Peyer's patch (tissue), 4 donors: ENCODE measurements around the gene SCRG1. TPM values are rescaled to one million over a fixed set of nuclear protein-coding genes. Genes with fewer than 3 reads are reported as not detected.
A peak's percentile ranks its signal among the peaks of the same experiment; 100 is the strongest.

Source experiments
- DNase-seq, 3 donors: peaks; one replicate each; pipeline ENCODE4 v3.0.0-alpha.2; 2017 to 2019
- H3K27ac ChIP-seq, 4 donors: fragments of 200-600 bp; sonication (generic); one replicate each; pipeline ENCODE4 v1.5.1; 2016 to 2019
- H3K27me3 ChIP-seq, 2 donors: fragments of 200-600 bp; sonication (generic); one replicate each; pipeline ENCODE4 v1.5.1; 2019
- H3K36me3 ChIP-seq, 3 donors: fragments of 200-600 bp; sonication (generic); one replicate each; pipeline ENCODE4 v1.5.1; 2016 to 2019
- H3K4me1 ChIP-seq, 4 donors: fragments of 200-600 bp; sonication (generic); one replicate each; pipeline ENCODE4 v1.5.1; 2016 to 2019
- H3K4me3 ChIP-seq, 4 donors: fragments of 200-600 bp; sonication (generic); 1 replicate in 3 of 4; 2 replicates in 1 of 4; pipeline ENCODE4 v1.5.1; 2016 to 2019; ENCODE audit warnings: mild to moderate bottlenecking in 1 of 4
- H3K9me3 ChIP-seq, 4 donors: fragments of 200-600 bp; sonication (generic); one replicate each; pipeline ENCODE4 v1.5.1; 2016 to 2019; ENCODE audit warnings: mild to moderate bottlenecking in 1 of 4
- POLR2A ChIP-seq, 2 donors: fragments of 450-650 bp; IDR thresholded peaks; one replicate each; pipeline ENCODE4 v1.5.1; 2017; ENCODE audit warnings: antibody characterized with exemption in 2 of 2, mild to moderate bottlenecking in 2 of 2, moderate library complexity in 2 of 2
- small RNA-seq, 2 donors: library from RNA; depleted of rRNA; stranded (forward); fragments of <200 nt; gene quantifications; one replicate each; pipeline ENCODE3, GENCODE V24; 2016
- total RNA-seq, 4 donors: library from RNA; depleted of rRNA; stranded (reverse); fragments of >200 nt; gene quantifications; one replicate each; pipeline ENCODE4 v1.1.0, GENCODE V29; 2016
- TF ChIP-seq, protein P1 (sequence below), 6 experiments: fragments of 450-650 bp in 4 of 6; fragments of 200-600 bp in 2 of 6; sonication (generic) in 1 of 6; IDR thresholded peaks; one replicate each; pipeline ENCODE4 v1.5.1; 2017 to 2019; ENCODE audit warnings: antibody characterized with exemption in 6 of 6, mild to moderate bottlenecking in 3 of 6, moderate library complexity in 1 of 6

Gene SCRG1
- total RNA-seq, 4 donors from 2014 or later, result not detected

DNA sequence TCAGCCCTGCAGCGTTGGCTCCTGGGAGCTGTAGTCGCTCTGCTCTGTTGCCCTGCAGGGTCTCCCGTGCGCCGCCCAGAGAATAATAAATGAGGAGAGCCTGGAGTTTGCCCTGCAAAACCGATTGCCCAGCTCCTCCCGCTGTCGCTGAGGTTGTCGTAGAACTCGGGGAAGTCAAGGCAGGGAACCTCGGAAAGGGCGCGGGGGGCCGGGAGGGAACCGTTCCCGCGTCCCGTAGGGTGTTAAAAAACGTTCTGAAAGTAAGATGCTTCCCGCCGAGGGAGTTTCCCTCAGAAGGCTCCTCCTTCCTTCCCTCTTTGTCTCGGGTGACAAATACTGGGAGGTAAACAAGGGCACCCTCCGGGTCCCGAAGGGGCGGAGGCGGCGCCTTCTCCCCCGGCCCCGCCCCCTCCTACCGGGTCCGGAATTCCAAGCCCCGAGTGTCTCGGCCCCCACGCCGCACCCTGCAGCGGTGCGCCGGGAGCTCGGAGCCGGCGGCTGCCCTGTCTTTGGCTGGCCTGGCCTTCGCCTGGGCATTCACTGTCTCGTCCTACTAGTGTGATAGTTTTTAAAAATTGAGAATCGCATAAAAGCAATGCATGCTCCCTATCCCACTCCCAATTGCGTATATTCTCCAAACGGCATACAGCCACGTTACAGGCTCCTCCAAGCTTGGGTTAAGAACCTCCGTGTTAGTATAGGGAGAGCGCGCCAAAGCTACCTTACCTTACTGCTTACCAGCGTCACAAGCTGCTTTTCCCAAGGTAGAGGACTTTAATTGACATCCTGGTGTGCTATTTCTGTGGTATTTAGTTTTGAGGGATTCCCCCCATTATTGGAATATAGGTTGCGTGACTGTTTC, 63.8 kb downstream of the SCRG1 start:
- Histone ChIP-seq H3K4me3 (peak overlapping the region; percentile 68 to 98 (median 86)), H3K27me3 (no peaks in the 10 kb centered on the region), H3K9me3 (no peaks in the 10 kb centered on the region), H3K27ac (peak overlapping the region; percentile 94 to 99 (median 98)), H3K4me1 (peaks cover 0 to 22% (median 0%) of the 10 kb centered on the region in 4 donors), H3K36me3 (peaks cover 0 to 9% (median 0%) of the 10 kb centered on the region in 3 donors)
- peak; percentile 43 to 83 (median 74) for DNase-seq
- TF ChIP-seq POLR2A (IDR thresholded peaks at IDR 0.05), result peak in 1 of 2 donors; percentile 41
- TF ChIP-seq, protein P1, sequence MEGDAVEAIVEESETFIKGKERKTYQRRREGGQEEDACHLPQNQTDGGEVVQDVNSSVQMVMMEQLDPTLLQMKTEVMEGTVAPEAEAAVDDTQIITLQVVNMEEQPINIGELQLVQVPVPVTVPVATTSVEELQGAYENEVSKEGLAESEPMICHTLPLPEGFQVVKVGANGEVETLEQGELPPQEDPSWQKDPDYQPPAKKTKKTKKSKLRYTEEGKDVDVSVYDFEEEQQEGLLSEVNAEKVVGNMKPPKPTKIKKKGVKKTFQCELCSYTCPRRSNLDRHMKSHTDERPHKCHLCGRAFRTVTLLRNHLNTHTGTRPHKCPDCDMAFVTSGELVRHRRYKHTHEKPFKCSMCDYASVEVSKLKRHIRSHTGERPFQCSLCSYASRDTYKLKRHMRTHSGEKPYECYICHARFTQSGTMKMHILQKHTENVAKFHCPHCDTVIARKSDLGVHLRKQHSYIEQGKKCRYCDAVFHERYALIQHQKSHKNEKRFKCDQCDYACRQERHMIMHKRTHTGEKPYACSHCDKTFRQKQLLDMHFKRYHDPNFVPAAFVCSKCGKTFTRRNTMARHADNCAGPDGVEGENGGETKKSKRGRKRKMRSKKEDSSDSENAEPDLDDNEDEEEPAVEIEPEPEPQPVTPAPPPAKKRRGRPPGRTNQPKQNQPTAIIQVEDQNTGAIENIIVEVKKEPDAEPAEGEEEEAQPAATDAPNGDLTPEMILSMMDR (IDR thresholded peaks at IDR 0.05), result no peak

Small RNA genes within 50 kb of the gene (small RNA-seq; reads per million reads assigned to genes)
- gene RNU6-1096P, result 0 reads per million in 2 donors

Other genes starting within 250 kb of the SCRG1 start
- 100 to 1,000 TPM in 2 of 4 donors, 10 to 100 TPM in 2; 37.1 to 139 (median 96.4) TPM for gene GALNT7, start 230.3 kb downstream of the SCRG1 start, total RNA-seq
- 100 to 1,000 TPM in 1 of 4 donors, 10 to 100 TPM in 3; 30.4 to 112 (median 34.6) TPM for gene HMGB2, start 64.8 kb downstream of the SCRG1 start, total RNA-seq
- gene SAP30, start 28.2 kb downstream of the SCRG1 start, total RNA-seq, result 10 to 100 TPM in 3 of 4 donors, 1 to 10 TPM in 1; 8.1 to 18.4 (median 16.0) TPM
- gene HAND2, start 131.1 kb upstream of the SCRG1 start, total RNA-seq, result 10 to 100 TPM in 1 of 4 donors, 1 to 10 TPM in 2, not detected in 1; 4.9 to 40.4 (median 9.1) TPM